Ovary (tissue), 9 donors: Measurements from ENCODE around the gene GPR137. TPM values are rescaled to one million over a fixed set of nuclear protein-coding genes. Genes with fewer than 3 reads are reported as not detected.

Experiments used
- DNase-seq, 5 donors: peaks; one replicate each; pipeline ENCODE4 v3.0.0-alpha.2; 2019 to 2020
- H3K27ac ChIP-seq, 2 donors: fragments of 200-600 bp; one replicate each; pipeline versions ENCODE4 v1.5.1 to v1.8.0; 2019 to 2022
- H3K27me3 ChIP-seq: fragments of 200-600 bp; one replicate; pipeline ENCODE4 v1.8.0; 2022
- H3K36me3 ChIP-seq: fragments of 200-600 bp; sonication (generic); one replicate; pipeline ENCODE4 v1.5.1; 2019
- H3K4me1 ChIP-seq: one replicate; pipeline ENCODE4 v1.8.1; 2013; ENCODE audit warnings: mild to moderate bottlenecking, moderate library complexity; ENCODE audit not compliant: insufficient read depth
- H3K4me3 ChIP-seq: fragments of 200-600 bp; sonication (generic); one replicate; pipeline ENCODE4 v1.5.1; 2017
- H3K9me3 ChIP-seq, 2 donors: fragments of 200-600 bp in 1 of 2; sonication (generic) in 1 of 2; one replicate each; pipeline versions ENCODE4 v1.5.1 to v1.8.1; 2013 to 2019; ENCODE audit warnings: mild to moderate bottlenecking in 1 of 2, moderate library complexity in 1 of 2
- EP300 ChIP-seq: sonication (generic); formaldehyde crosslinking; IDR thresholded peaks from one replicate; pipeline ENCODE4 v1.6.1; 2017; ENCODE audit warnings: antibody characterized with exemption
- POLR2A ChIP-seq: fragments of 450-650 bp; IDR thresholded peaks from one replicate; pipeline ENCODE4 v1.6.1; 2017; ENCODE audit warnings: antibody characterized with exemption, mild to moderate bottlenecking, moderate library complexity
- WGBS, 3 donors: extraction: QIAGEN DNeasy Blood & Tissue Kit in 1 of 3; methylation state at CpG; one replicate each; pipeline versions ENCODE4 v1.1.5 to v1.1.7; 2013 to 2017; 5-methylcytosine and 5-hydroxymethylcytosine counted together
- intact Hi-C, 4 donors: fragments of 100-400 bp; cut with DNase I; formaldehyde crosslinking; loops; one replicate each; pipeline versions ENCODE4 v1.11.0 to v1.15.1; 2022 to 2023
- polyA plus RNA-seq, 2 donors: library from polyadenylated mRNA; stranded (reverse); fragments of 200-250 nt in 1 of 2; fragments of 350-450 nt in 1 of 2; fragmentation: Illumina TruSeq in 1 of 2; extraction: RNeasy Lipid Tissue Mini Kit (QIAGEN cat#74804) in 1 of 2; gene quantifications; one replicate each; pipeline ENCODE4 v1.2.3, GENCODE V29; 2013 to 2014
- small RNA-seq: library from RNA; depleted of rRNA; stranded (forward); fragments of <200 nt; gene quantifications from one replicate; pipeline ENCODE3, GENCODE V24; 2016
- total RNA-seq, 7 donors: library from RNA; depleted of rRNA in 2 of 7; stranded (reverse); fragments of >200 nt in 2 of 7; fragmentation: NEBNext Ultra II Directional in 3 of 7; extraction: Animal tissue kit (Norgen Biotek cat#: 25700) in 3 of 7; gene quantifications; one replicate each; pipeline versions ENCODE4 v1.1.0 to v1.2.4, GENCODE V29; 2016 to 2023
- TF ChIP-seq, protein P1 (sequence below), 3 donors: fragments of 450-650 bp in 2 of 3; fragments of 200-600 bp in 1 of 3; IDR thresholded peaks; one replicate each; pipeline versions ENCODE4 v1.5.1 to v1.8.0; 2016 to 2022; ENCODE audit warnings: antibody characterized with exemption in 3 of 3, mild to moderate bottlenecking in 1 of 3
- donor health status: DM: no; HTN: no; CAD: no; lungs with moderate emphysema.
- donor health status: DM: no; HTN: no; CAD: no.
- donor health status: Bipolar disorder and iron deficiency.
- donor health status: DM: yes; HTN: yes; CAD: no.
- donor health status: DM: no; HTN: no; CAD: no.
- donor health status: DM: yes; HTN: yes; CAD: no.

GPR137 gene
- total and polyA plus RNA-seq, 9 donors = 3.1 to 30.9 (median 23.2) TPM

DNA sequence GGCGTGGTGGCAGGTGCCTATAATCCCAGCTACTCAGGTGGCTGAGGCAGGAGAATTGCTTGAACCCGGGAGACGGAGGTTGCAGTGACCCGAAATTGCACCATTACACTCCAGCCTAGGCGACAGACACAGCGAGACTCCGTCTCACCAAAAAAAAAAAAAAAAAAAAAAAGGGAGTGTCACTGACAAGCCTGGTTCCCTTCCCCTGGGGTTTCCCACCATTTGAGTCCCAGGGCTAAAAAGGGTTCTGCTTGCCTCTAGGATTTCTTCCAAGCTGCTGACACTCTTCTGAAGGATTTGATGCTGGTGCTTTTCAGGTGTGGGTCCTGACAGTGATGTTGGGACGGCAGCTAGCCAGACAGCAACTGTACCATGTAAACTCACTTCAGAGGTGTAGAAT is 53.1 kb downstream of the GPR137 start:
- 82 to 86% (median 84%) methylated on average over 8 of the region's 8 CpGs for WGBS, 3 donors
- Histone ChIP-seq H3K4me1 (peaks cover 2% of the 10 kb centered on the region), H3K27ac (no peak overlapping the region), H3K4me3 (no peak overlapping the region), H3K36me3 (no peaks in the 10 kb centered on the region), H3K9me3 (no peaks in the 10 kb centered on the region), H3K27me3 (no peaks in the 10 kb centered on the region)
- no peak for DNase-seq
- intact Hi-C loops = no loop called here
- TF ChIP-seq, protein P1, sequence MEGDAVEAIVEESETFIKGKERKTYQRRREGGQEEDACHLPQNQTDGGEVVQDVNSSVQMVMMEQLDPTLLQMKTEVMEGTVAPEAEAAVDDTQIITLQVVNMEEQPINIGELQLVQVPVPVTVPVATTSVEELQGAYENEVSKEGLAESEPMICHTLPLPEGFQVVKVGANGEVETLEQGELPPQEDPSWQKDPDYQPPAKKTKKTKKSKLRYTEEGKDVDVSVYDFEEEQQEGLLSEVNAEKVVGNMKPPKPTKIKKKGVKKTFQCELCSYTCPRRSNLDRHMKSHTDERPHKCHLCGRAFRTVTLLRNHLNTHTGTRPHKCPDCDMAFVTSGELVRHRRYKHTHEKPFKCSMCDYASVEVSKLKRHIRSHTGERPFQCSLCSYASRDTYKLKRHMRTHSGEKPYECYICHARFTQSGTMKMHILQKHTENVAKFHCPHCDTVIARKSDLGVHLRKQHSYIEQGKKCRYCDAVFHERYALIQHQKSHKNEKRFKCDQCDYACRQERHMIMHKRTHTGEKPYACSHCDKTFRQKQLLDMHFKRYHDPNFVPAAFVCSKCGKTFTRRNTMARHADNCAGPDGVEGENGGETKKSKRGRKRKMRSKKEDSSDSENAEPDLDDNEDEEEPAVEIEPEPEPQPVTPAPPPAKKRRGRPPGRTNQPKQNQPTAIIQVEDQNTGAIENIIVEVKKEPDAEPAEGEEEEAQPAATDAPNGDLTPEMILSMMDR (IDR thresholded peaks at IDR 0.05) = no peak
- TF ChIP-seq POLR2A (no peak), EP300 (no peak)

Small RNA genes lying within 50 kb of the gene (small RNA-seq; reads per million reads assigned to genes)
- gene RF00019 = not detected

Other genes with a start within 250 kb of the GPR137 start
- gene FLRT1, start 249.9 kb upstream of the GPR137 start, total RNA-seq = 1 to 10 TPM in 1 of 7 donors, under 1 TPM in 6; 0.23 to 1.2 (median 0.45) TPM
- under 1 TPM; 0.13 to 0.17 TPM for gene FLRT1, start 249.9 kb upstream of the GPR137 start, polyA plus RNA-seq
- 10 to 100 TPM; 24.9 to 50.2 (median 34.2) TPM for gene MACROD1, start 119.7 kb upstream of the GPR137 start, total RNA-seq
- 10 to 100 TPM; 21.1 to 24.1 TPM for gene MACROD1, start 119.7 kb upstream of the GPR137 start, polyA plus RNA-seq
- gene STIP1, start 99.7 kb upstream of the GPR137 start, total RNA-seq = 100 to 1,000 TPM in 4 of 7 donors, 10 to 100 TPM in 3; 56.8 to 178 (median 111) TPM
- 100 to 1,000 TPM in 1 of 2 donors, 10 to 100 TPM in 1; 48.4 to 238 TPM for gene STIP1, start 99.7 kb upstream of the GPR137 start, polyA plus RNA-seq
- gene FERMT3, start 79.1 kb upstream of the GPR137 start, total RNA-seq = 10 to 100 TPM in 2 of 7 donors, 1 to 10 TPM in 5; 3.7 to 19.7 (median 7.5) TPM
- gene FERMT3, start 79.1 kb upstream of the GPR137 start, polyA plus RNA-seq = 1 to 10 TPM; 2.2 to 6.4 TPM
- gene TRPT1, start 59.7 kb upstream of the GPR137 start, total RNA-seq = 10 to 100 TPM; 23.4 to 41.4 (median 32.6) TPM
- gene TRPT1, start 59.7 kb upstream of the GPR137 start, polyA plus RNA-seq = 10 to 100 TPM; 16.6 to 37.4 TPM
- 10 to 100 TPM; 31.8 to 52.7 (median 42.2) TPM for gene NUDT22, start 59.6 kb upstream of the GPR137 start, total RNA-seq
- gene NUDT22, start 59.6 kb upstream of the GPR137 start, polyA plus RNA-seq = 10 to 100 TPM in 1 of 2 donors, 1 to 10 TPM in 1; 4.8 to 32.3 TPM
- gene DNAJC4, start 55.3 kb upstream of the GPR137 start, total RNA-seq = 10 to 100 TPM; 25.0 to 62.2 (median 43.1) TPM
- gene DNAJC4, start 55.3 kb upstream of the GPR137 start, polyA plus RNA-seq = 10 to 100 TPM; 28.8 to 69.1 TPM
- 100 to 1,000 TPM in 5 of 7 donors, 10 to 100 TPM in 2; 27.4 to 164 (median 125) TPM for gene VEGFB, start 51.3 kb upstream of the GPR137 start, total RNA-seq
- gene VEGFB, start 51.3 kb upstream of the GPR137 start, polyA plus RNA-seq = 100 to 1,000 TPM in 1 of 2 donors, 10 to 100 TPM in 1; 81.9 to 124 TPM
- gene FKBP2, start 44.8 kb upstream of the GPR137 start, total RNA-seq = 10 to 100 TPM; 41.4 to 88.0 (median 49.5) TPM
- 100 to 1,000 TPM in 1 of 2 donors, 10 to 100 TPM in 1; 25.1 to 132 TPM for gene FKBP2, start 44.8 kb upstream of the GPR137 start, polyA plus RNA-seq
- gene PPP1R14B, start 38.9 kb upstream of the GPR137 start, total RNA-seq = 10 to 100 TPM; 27.8 to 71.3 (median 60.3) TPM
- 10 to 100 TPM; 15.1 to 36.0 TPM for gene PPP1R14B, start 38.9 kb upstream of the GPR137 start, polyA plus RNA-seq
- gene PLCB3, start 34.3 kb upstream of the GPR137 start, total RNA-seq = 10 to 100 TPM; 13.5 to 44.8 (median 29.9) TPM
- gene PLCB3, start 34.3 kb upstream of the GPR137 start, polyA plus RNA-seq = 10 to 100 TPM in 1 of 2 donors, 1 to 10 TPM in 1; 5.3 to 16.9 TPM
- gene BAD, start 1.2 kb upstream of the GPR137 start, total RNA-seq = 100 to 1,000 TPM in 1 of 7 donors, 10 to 100 TPM in 6; 54.8 to 125 (median 63.6) TPM
- 10 to 100 TPM in 1 of 2 donors, 1 to 10 TPM in 1; 3.4 to 81.9 TPM for gene BAD, start 1.2 kb upstream of the GPR137 start, polyA plus RNA-seq
- gene KCNK4, start 5.5 kb downstream of the GPR137 start, total RNA-seq = not detected
- gene KCNK4, start 5.5 kb downstream of the GPR137 start, polyA plus RNA-seq = not detected
- not detected for gene CATSPERZ, start 14.5 kb downstream of the GPR137 start, total RNA-seq
- not detected for gene CATSPERZ, start 14.5 kb downstream of the GPR137 start, polyA plus RNA-seq
- gene ESRRA, start 19.7 kb downstream of the GPR137 start, total RNA-seq = 10 to 100 TPM in 6 of 7 donors, 1 to 10 TPM in 1; 9.2 to 17.4 (median 15.7) TPM
- gene ESRRA, start 19.7 kb downstream of the GPR137 start, polyA plus RNA-seq = 10 to 100 TPM in 1 of 2 donors, 1 to 10 TPM in 1; 2.3 to 11.9 TPM
- gene TRMT112, start 31.7 kb downstream of the GPR137 start, total RNA-seq = 100 to 1,000 TPM; 207 to 432 (median 275) TPM
- gene TRMT112, start 31.7 kb downstream of the GPR137 start, polyA plus RNA-seq = 100 to 1,000 TPM; 272 to 383 TPM
- 100 to 1,000 TPM; 160 to 400 (median 192) TPM for gene PRDX5, start 32.3 kb downstream of the GPR137 start, total RNA-seq
- 100 to 1,000 TPM; 272 to 334 TPM for gene PRDX5, start 32.3 kb downstream of the GPR137 start, polyA plus RNA-seq
- gene CCDC88B, start 54.4 kb downstream of the GPR137 start, total RNA-seq = 1 to 10 TPM; 3.4 to 7.5 (median 3.5) TPM
- gene CCDC88B, start 54.4 kb downstream of the GPR137 start, polyA plus RNA-seq = 1 to 10 TPM in 1 of 2 donors, under 1 TPM in 1; 0.95 to 3.6 TPM
- gene RPS6KA4, start 73.3 kb downstream of the GPR137 start, total RNA-seq = 10 to 100 TPM in 6 of 7 donors, 1 to 10 TPM in 1; 7.3 to 31.4 (median 16.9) TPM
- gene RPS6KA4, start 73.3 kb downstream of the GPR137 start, polyA plus RNA-seq = 10 to 100 TPM in 1 of 2 donors, 1 to 10 TPM in 1; 4.0 to 12.1 TPM